ENCODE measurements around the gene LRRTM2. TPM values are rescaled to one million over a fixed set of nuclear protein-coding genes. Genes with fewer than 3 reads are reported as not detected.

LRRTM2 gene
- total RNA-seq, 2 donors from 2014 or later: not detected

- no peaks in the 10 kb centered on the region for H3K9me3 ChIP-seq
- no peak overlapping the region for H3K4me3 ChIP-seq
- TF ChIP-seq CTCF (IDR thresholded peaks at IDR 0.05) (no peak), POLR2AphosphoS5 (IDR thresholded peaks at IDR 0.05) (no peak), POLR2A (IDR thresholded peaks at IDR 0.05) (no peak)
- no peaks in the 10 kb centered on the region for H3K4me1 ChIP-seq (replicated peaks)
- no peak overlapping the region for H3K27ac ChIP-seq
- no peaks in the 10 kb centered on the region for H3K27me3 ChIP-seq (replicated peaks; ENCODE audit: insufficient read depth)
- 97% methylated on average over 2 of the region's 2 CpGs for WGBS
- DNase-seq (ENCODE audit: low spot score): no peak
- intact Hi-C loops (cut with DNase I): no loop called here
- H3K36me3 ChIP-seq: no peaks in the 10 kb centered on the region
Observed at GRCh38 chr5:138898742-138899141, 23.6 kb upstream of the LRRTM2 start.

- intact Hi-C loops (cut with DNase I): no loop called here
- Histone ChIP-seq H3K9me3 (no peaks in the 10 kb centered on the region), H3K4me3 (no peak overlapping the region), H3K36me3 (no peaks in the 10 kb centered on the region), H3K27me3 (replicated peaks; ENCODE audit: insufficient read depth) (no peaks in the 10 kb centered on the region), H3K4me1 (replicated peaks) (no peaks in the 10 kb centered on the region), H3K27ac (no peak overlapping the region)
- 98% methylated on average over 1 of the region's 1 CpG for WGBS
- TF ChIP-seq POLR2AphosphoS5 (IDR thresholded peaks at IDR 0.05) (no peak), CTCF (IDR thresholded peaks at IDR 0.05) (no peak), POLR2A (IDR thresholded peaks at IDR 0.05) (no peak)
- DNase-seq (ENCODE audit: low spot score): no peak
Observed at GRCh38 chr5:138898299-138898698, 23.2 kb upstream of the LRRTM2 start.

- H3K9me3 ChIP-seq: no peaks in the 10 kb centered on the region
- 52% methylated on average over 1 of the region's 1 CpG for WGBS
Observed at GRCh38 chr5:138895918-138896317, 20.8 kb upstream of the LRRTM2 start.

GRCh38 chr5:138890644-138891043, 15.5 kb upstream of the LRRTM2 start:
- Histone ChIP-seq H3K9me3 (no peaks in the 10 kb centered on the region), H3K27me3 (replicated peaks; ENCODE audit: insufficient read depth) (no peaks in the 10 kb centered on the region), H3K36me3 (peaks cover 0 to 7% of the 10 kb centered on the region in 2 donors), H3K4me1 (replicated peaks) (no peaks in the 10 kb centered on the region), H3K4me3 (no peak overlapping the region), H3K27ac (no peak overlapping the region)
- no peak for TF ChIP-seq POLR2A (IDR thresholded peaks at IDR 0.05)
- DNase-seq (ENCODE audit: low spot score): no peak
- intact Hi-C loops (cut with DNase I): no loop called here

More at GRCh38 chr5:138895918-138896317, 20.8 kb upstream of the LRRTM2 start:
- Histone ChIP-seq H3K4me1 (replicated peaks) (no peaks in the 10 kb centered on the region), H3K27ac (no peak overlapping the region), H3K36me3 (no peaks in the 10 kb centered on the region), H3K27me3 (replicated peaks; ENCODE audit: insufficient read depth) (no peaks in the 10 kb centered on the region), H3K4me3 (no peak overlapping the region)
- intact Hi-C loops (cut with DNase I): no loop called here
- no peak for DNase-seq (ENCODE audit: low spot score)
- TF ChIP-seq POLR2AphosphoS5 (IDR thresholded peaks at IDR 0.05): no peak
- no peak for TF ChIP-seq CTCF (IDR thresholded peaks at IDR 0.05)
- no peak for TF ChIP-seq POLR2A (IDR thresholded peaks at IDR 0.05)

GRCh38 chr5:138889994-138890393, 14.9 kb upstream of the LRRTM2 start:
- no peak overlapping the region for H3K4me3 ChIP-seq
- peaks cover 0 to 7% of the 10 kb centered on the region in 2 donors for H3K36me3 ChIP-seq

More at GRCh38 chr5:138889994-138890393, 14.9 kb upstream of the LRRTM2 start:
- no peaks in the 10 kb centered on the region for H3K27me3 ChIP-seq (replicated peaks; ENCODE audit: insufficient read depth)
- H3K4me1 ChIP-seq (replicated peaks): no peaks in the 10 kb centered on the region
- DNase-seq (ENCODE audit: low spot score): no peak
- intact Hi-C loops (cut with DNase I): no loop called here
- H3K9me3 ChIP-seq: no peaks in the 10 kb centered on the region
- TF ChIP-seq POLR2AphosphoS5 (IDR thresholded peaks at IDR 0.05): no peak
- TF ChIP-seq CTCF (IDR thresholded peaks at IDR 0.05): no peak
- no peak overlapping the region for H3K27ac ChIP-seq

Measured in prostate gland (tissue), 2 donors.